HG03439 (cell line): ENCODE data around the gene GATD1.
A peak's percentile ranks its signal among the peaks of the same experiment; 100 is the strongest.
"Not testable (repeated sequence)": the region's sequence is repeated elsewhere in the genome, so short reads cannot be mapped to it uniquely, and the experiment has no call there.

ENCODE experiments used
- ATAC-seq: cut with Tn5 transposase; IDR thresholded peaks from one replicate; pipeline ENCODE4 v1.9.1; 2021; ENCODE audit warnings: mild to moderate bottlenecking, moderate library complexity; ENCODE audit not compliant: unreplicated experiment

Gene GATD1

DNA sequence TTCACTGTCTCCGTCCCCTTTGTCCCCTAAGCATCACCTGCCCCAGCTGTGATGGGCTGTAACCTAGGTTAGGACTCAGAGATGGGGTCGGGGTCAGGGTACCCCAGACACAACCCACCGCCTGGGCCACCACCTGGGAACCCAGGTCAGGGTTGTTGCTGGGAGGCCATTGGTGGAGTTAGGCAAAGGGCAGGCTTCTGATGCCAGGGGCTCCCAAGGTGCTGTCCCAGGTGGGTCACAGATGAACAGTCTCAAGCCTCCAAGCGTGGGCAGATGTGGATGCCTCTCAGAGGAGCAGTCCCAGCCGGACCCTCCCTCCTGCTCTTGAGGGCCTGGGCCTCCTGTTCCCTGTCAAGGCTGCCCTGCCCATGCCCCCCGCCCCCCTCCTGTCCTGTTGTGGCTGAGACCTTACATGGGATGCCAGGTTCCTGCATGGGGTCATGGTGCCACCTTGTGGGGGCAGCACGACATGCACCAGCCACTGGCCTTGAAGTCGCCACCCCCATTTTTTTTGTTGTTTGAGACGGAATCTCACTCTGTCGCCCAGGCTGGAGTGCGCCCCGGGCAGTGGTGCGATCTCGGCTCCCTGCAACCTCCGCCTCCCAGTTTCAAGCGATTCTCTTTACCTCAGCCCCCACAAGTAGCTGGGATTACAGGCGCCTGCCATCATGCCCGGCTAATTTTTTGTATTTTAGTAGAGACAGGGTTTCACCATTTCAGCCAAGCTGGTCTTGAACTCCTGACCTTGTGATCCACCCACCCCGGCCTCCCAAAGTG, 12.1 kb downstream of the GATD1 start:
- no peak for ATAC-seq

- ATAC-seq: no peak
Measured at GRCh38 chr11:764322-765024, 12.8 kb downstream of the GATD1 start.

DNA sequence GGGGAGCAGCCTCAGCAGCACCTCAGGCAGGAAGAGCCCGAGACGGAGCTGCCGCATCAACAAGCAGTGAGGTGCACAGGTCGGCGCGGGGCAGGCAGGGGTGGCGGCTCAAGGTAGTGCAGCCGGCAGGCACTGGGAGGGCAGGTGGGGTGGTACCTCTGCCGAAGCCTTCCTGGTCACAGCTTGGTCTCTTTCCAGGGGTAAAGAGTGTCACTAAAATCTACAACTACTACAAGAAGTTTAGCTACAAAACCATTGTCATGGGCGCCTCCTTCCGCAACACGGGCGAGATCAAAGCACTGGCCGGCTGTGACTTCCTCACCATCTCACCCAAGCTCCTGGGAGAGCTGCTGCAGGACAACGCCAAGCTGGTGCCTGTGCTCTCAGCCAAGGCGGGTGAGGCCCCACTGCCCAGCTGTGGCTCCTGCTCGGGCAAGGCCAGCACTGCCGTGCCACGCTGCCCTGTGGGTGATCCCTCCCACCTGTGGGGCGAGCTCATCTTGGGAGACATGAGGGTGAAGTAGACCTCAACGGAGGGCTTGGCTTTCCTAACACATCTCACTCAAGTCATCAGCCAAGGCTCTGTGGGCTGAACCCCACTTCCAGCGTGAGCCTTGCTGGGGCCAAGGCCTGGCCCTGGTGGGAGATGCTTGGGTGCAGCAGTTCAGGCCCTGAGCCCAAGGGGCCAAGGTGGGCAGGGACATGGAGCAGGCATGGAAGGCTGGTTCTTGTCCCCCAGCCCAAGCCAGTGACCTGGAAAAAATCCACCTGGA, 13.6 kb downstream of the GATD1 start:
- ATAC-seq: no peak

- no peak for ATAC-seq
Measured at GRCh38 chr11:763073-763463, 14.2 kb downstream of the GATD1 start.

DNA sequence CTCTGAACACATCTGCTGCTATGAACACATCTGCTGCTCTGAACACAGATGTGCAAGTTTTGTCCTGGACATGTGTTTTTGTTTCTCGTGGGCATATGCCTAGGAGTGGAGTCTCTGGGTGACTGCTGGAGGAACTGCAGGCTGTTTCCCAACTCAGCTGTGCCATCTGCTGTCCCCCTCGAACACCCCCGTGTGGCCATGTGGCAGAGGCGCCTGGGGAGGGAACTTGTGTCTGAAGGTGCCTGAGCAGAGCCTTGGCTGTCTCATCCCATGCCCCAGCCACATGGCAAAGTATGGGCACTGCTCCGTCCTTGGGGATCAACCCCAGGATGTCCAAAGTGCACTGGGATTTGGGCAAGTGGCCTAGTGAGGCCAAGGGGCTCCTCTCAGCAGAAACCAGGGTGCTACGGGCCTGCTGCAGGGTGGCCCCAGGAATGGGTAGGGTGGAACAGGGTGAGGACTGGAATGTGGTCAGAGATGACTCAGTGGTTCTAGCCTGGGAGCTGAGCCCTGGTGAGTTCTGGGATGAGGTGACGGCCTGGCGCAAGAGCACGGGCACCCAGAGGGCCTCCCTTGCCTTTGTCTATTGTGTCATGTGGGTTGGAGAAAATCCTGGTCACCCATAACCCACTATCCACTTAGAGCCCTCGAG, 14.7 kb downstream of the GATD1 start:
- ATAC-seq: no peak

DNA sequence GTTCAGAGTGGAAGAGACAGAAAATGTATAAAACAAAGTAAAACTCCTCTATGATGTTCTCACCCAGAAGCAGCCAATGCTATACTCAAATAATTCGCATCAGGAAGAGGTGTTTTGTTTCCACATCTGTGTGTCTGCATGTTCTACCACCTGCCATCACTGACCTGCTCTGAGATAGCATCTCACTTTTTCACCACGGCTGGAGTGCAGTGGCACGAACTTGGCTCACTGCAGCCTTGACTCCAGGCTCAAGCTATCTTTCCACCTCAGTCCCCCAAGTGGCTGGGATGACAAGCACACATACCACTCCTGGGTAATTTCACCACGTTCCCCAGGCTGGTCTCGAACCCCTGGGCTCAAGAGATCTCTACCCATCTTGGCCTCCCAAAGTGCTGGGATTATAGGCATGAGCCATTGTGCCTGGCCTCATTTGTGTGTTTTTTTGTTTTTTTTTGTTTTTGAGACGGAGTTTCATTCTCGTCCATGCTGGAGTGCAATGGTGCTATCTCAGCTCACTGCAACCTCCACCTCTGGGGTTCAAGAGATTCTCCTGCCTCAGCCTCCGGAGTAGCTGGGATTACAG, 15.7 kb downstream of the GATD1 start:
- ATAC-seq: no peak

- no peak for ATAC-seq
Measured at GRCh38 chr11:760236-760635, 17.1 kb downstream of the GATD1 start.

GRCh38 chr11:749731-750130, 27.6 kb downstream of the GATD1 start:
- ATAC-seq: no peak

GRCh38 chr11:748007-748359, 29.3 kb downstream of the GATD1 start:
- ATAC-seq: peak; percentile 10

GRCh38 chr11:747158-748006, 29.9 kb downstream of the GATD1 start, which contains the start of gene TALDO1:
Gene TALDO1 (plus strand): TSS chr11:747464. CDS start chr11:747482, 18 bp downstream.
- ATAC-seq: peak; percentile 85

DNA sequence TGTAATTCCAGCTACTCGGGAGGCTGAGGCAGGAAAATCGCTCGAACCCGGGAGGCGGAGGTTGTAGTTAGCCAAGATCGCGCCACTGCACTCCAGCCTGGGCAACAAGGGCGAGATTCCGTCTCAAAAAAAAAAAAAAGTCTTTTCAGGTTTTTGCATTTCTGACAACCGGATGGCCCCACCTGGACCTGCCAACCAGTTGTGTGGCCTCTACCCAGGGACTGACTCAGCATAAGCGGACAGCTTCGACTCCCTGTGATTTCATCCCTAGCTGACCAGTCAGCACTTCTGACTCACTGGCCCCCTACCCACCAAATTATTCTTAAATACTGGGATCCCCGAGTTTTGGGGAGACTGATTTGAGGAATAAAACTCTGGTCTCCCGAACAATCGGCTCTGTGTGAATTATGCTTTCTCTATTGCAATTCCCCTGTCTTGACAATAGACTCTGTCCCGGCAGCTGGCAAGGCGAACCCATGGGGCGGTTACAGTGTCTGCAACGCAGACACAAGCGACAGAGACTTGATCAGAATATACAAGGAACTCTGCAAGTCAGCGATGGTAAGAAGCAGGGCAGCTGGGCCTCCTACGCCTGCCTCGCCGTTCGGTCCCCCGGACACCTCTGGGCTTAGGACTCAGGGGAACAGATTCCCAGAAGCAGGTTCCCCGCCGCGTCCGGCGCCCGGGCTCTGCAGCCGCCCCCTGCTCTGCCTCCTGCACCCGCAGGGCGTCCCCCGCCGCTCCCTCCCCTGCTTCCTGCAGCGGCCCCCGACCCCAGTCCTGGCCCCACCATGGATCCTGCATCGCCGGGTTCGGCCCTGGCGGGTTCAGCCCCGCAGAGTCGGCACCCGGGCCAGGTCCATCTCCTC, 30.8 kb downstream of the GATD1 start:
- peak; percentile 20 for ATAC-seq

DNA sequence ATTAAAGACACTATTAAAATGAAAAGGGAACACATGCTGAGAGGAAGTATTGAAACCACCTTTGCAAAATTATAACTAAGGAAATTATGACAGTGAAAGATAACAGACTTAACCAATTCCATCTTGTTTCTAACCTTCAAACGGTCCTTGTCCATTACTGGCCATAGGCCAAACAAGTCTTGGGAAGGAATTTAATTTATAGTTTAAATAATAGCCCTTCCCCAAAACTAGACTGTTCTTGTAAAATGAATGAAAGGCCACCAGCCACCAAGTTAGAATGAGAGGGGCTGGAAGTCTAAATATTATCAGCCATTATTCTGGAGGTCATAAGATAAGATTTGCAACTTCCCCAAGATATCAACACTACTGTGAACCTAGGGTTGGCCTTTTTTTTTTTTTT, 31.9 kb downstream of the GATD1 start:
- ATAC-seq: no peak

DNA sequence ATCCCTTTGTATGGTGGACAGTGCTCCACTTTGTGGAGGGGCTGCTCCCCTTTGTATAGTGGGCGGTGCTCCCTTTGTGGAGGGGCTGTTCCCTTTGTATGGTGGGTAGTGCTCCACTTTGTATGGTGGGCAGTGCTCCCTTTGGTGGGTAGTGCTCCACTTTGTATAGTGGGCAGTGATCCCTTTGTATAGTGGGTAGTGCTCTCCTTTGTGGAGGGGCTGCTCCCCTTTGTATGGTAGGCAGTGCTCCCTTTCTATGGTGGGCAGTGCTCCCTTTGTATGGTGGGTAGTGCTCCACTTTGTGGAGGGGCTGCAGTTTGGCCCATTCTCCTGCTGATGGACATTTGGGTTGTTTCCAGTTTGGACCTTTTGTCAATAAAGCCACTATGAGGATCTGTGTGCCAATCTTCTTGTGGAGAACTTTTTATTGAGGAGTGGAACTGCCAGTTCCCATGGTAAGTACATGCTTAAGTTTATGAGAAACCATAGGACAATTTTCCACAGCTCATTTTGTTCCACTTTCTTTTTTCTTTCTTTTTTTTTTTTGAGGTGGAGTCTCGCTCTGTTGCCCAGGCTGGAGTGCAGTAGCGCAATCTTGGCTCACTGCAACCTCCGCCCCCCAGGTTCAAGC, 34.6 kb downstream of the GATD1 start:
- ATAC-seq: no peak

DNA sequence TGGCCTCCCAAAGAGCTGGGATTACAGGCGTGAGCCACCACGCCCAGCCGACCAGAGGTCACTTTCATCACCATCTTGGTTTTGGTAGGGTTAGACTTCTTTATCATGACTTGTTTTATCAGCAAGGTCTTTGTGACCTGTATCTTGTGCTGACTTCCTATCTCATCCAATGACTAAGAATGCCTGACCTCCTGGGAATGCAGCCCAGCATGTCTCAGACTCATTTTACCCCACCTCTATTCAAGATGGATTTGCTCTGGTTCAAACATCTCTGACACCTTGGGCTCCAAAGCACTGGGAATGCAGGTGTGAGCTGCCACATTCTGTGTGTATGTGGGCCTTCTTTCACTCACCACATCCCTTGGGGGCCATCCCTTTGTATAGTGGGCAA, 35.1 kb downstream of the GATD1 start:
- ATAC-seq: no peak

DNA sequence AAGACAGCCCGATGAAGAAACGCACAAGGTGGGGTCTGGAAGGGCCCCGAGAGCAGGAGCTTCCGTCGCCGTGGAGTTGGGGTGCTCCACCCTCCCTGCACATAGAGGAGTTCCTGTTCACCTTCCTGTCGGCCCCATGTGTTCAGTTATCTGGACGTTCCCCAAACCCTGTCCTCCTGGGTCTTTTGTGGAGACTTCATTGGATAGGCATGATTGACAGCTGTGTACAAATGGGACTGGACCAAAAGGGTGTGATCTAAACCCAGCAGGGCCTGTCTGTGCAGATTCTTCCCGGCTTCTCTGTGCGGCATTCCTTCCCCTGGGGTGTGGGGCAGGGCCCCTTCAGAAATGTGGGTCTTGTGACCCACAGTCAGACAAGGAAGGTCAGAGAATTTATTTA, 39.4 kb downstream of the GATD1 start:
- not testable (repeated sequence) for ATAC-seq

DNA sequence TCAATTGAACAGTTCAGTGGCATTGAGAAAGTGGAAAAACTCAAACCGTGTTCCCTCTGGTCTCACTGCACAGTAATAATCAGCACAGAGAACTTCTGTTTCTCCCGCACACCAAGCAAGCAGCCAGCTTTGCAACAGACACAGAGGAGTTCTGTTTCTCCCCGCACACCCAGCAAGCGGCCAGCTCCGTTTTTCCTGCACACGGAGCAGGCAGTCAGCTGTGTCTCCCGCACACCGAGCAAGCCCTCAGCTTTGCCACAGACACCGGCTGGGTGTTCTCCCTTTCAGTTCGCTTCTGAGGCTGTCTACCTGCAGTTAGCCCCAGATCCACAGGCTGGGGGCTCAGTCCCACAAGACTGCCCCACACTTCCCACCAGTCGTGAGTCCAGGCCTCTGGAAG, 39.9 kb downstream of the GATD1 start:
- ATAC-seq: no peak

- ATAC-seq: not testable (repeated sequence)
Measured at GRCh38 chr11:734541-734940, 42.7 kb downstream of the GATD1 start.

DNA sequence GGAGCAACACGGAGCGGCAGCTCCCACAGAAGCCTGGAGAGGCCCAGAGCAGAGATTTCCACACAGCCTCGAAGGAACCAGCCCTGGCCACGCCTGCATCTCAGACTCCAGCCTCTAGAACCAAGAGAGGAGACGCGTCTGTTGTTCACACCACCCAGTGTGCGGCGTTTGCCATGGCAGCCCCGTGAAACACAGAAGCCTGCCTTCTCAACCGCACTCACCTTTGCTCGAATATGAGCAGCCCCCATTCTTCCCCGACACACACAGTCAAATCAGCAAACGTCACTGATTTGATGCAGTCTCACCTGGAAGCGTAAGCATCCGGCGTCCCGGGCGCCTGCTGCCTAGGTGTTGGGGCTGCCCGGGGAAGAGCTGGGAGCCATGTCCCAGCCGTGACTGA, 44.2 kb downstream of the GATD1 start:
- ATAC-seq: no peak
